ENCODE measurements around the gene BICRA. TPM values are rescaled to one million over a fixed set of nuclear protein-coding genes. Genes with fewer than 3 reads are reported as not detected.

BICRA gene
- total and polyA plus RNA-seq, 2 of the 8 experiments (the other 6 are each of a cell fraction or from before 2014, with no cell fraction given): 1.5 to 29.2 TPM

DNA sequence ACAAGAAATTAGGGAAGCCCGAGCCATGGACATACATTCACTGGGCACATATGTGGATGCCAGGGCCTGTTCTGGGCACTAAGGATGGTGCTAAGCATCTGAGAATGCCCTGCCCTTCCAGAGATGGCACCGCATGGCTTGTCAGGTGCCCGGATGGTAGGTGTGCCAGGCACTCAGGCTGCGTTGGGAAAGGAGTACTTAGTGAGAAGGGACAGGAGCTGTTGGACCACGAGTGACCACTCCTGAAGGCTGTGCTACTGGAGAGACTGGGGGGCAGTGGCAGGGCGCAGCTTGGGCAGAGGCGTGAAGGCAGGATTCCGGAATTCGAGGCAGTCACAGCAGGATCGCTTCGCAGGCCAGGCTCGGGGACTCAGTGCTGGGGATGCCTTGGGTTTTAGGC lies 66.3 kb downstream of the BICRA start:
- Histone ChIP-seq H3K36me3 (ENCODE audit: control insufficient read depth in 2 of 4, insufficient read depth in 4 of 4, low read length in 3 of 4) (peaks cover 2 to 37% (median 12%) of the 10 kb centered on the region in 4 experiments; a peak in 5 of 8 replicates), H3K4me1 (replicated peaks in 1 of 4; ENCODE audit: control insufficient read depth in 3 of 4, insufficient read depth in 4 of 4, low read length in 3 of 4) (0 out of 7 replicates have a peak, but pooled peaks cover 0 to 2% (median 0%) of the 10 kb centered on the region in 4 experiments), H2AK5ac (ENCODE audit: low read depth, low read length) (no peak overlapping the region), H3K9ac (replicated peaks in 1 of 4; ENCODE audit: extremely low read depth in 1 of 4, low read depth in 3 of 4, low read length in 3 of 4) (no peak overlapping the region), H2BK15ac (ENCODE audit: low read length) (no peak overlapping the region), H2AFZ (ENCODE audit: low read length) (no peak overlapping the region), H3K4ac (replicated peaks; ENCODE audit: insufficient read length, low read depth, low read length) (no peak overlapping the region), H3K79me1 (ENCODE audit: low read depth, low read length) (peaks cover 11% of the 10 kb centered on the region), H3K4me3 (ENCODE audit: extremely low read depth in 1 of 4, insufficient read depth in 2 of 4, low read depth in 3 of 4, low read length in 4 of 4) (no peak overlapping the region), H2BK120ac (replicated peaks; ENCODE audit: low read depth, low read length) (no peak overlapping the region), H2BK20ac (ENCODE audit: low read length) (no peak overlapping the region), H4K20me1 (replicated peaks in 1 of 2; ENCODE audit: control insufficient read depth in 1 of 2, insufficient read depth in 2 of 2, low read length in 2 of 2) (peaks cover 0 to 12% of the 10 kb centered on the region in 2 experiments), H3K27ac (ENCODE audit: low read depth, low read length) (no peak overlapping the region), H4K8ac (ENCODE audit: extremely low read depth, insufficient read depth, low read length) (no peak overlapping the region), H2BK12ac (ENCODE audit: low read depth, low read length) (no peak overlapping the region), H3K18ac (ENCODE audit: extremely low read depth, low read length) (no peak overlapping the region), H3K4me2 (ENCODE audit: insufficient read depth in 1 of 2, low read depth in 2 of 2, low read length in 2 of 2) (no peak overlapping the region), H3K14ac (ENCODE audit: insufficient read length) (no peak overlapping the region), H4K5ac (ENCODE audit: insufficient read length, low read depth, low read length) (no peak overlapping the region), H4K91ac (replicated peaks; ENCODE audit: insufficient read length, low read length) (no peak overlapping the region), H3K23me2 (ENCODE audit: low read depth, low read length) (peaks cover 13% of the 10 kb centered on the region; the same call in 1 of the 2 replicates), H2BK5ac (ENCODE audit: low read depth, low read length) (no peak overlapping the region), H3K79me2 (ENCODE audit: control insufficient read depth in 1 of 2, insufficient read depth in 2 of 2, low read length in 2 of 2) (peaks cover 0 to 4% of the 10 kb centered on the region in 2 experiments; a peak in 1 of 4 replicates), H3K27me3 (replicated peaks in 1 of 4; ENCODE audit: control insufficient read depth in 3 of 4, extremely low read depth in 1 of 4, insufficient read depth in 3 of 4, low read length in 3 of 4) (no peaks in the 10 kb centered on the region), H3K9me3 (ENCODE audit: insufficient read depth in 2 of 2, low read depth in 1 of 2, low read length in 1 of 2) (no peaks in the 10 kb centered on the region; a peak in 1 of 4 replicates), H3K56ac (replicated peaks; ENCODE audit: insufficient read length, low read depth, low read length) (no peak overlapping the region), H3K23ac (ENCODE audit: insufficient read length) (no peak overlapping the region)
- FAIRE-seq: no peak
- TF ChIP-seq NRF1 (IDR thresholded peaks at IDR 0.05; ENCODE audit: low read depth, low read length): no peak
- no peak for TF ChIP-seq FOSL1 (IDR thresholded peaks at IDR 0.05; ENCODE audit: insufficient read depth, low read depth, low read length)
- TF ChIP-seq SP2 (IDR thresholded peaks at IDR 0.05; ENCODE audit: low read length): no peak
- TF ChIP-seq, protein P1, sequence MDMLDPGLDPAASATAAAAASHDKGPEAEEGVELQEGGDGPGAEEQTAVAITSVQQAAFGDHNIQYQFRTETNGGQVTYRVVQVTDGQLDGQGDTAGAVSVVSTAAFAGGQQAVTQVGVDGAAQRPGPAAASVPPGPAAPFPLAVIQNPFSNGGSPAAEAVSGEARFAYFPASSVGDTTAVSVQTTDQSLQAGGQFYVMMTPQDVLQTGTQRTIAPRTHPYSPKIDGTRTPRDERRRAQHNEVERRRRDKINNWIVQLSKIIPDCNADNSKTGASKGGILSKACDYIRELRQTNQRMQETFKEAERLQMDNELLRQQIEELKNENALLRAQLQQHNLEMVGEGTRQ (IDR thresholded peaks at IDR 0.05; ENCODE audit: low read length): no peak
- no peak for TF ChIP-seq CBX8 (IDR thresholded peaks at IDR 0.05; ENCODE audit: borderline replicate concordance, low read depth, low read length)
- ChIA-PET CTCF (ENCODE audit: partially characterized antibody) (interaction anchor here (0.9 to 1.4 kb wide), 4 partner anchors 9 to 238 kb away, joined by 3 to 5 read pairs (median 4); no protein-coding TSS in a partner anchor), POLR2A (ENCODE audit: partially characterized antibody) (no interaction called here)
- WGBS, 2 experiments (ENCODE audit: extremely low coverage in 1 of 2, insufficient coverage in 1 of 2, insufficient read length in 1 of 2, insufficient replicate concordance in 2 of 2, low coverage in 1 of 2, low lambda C conversion rate in 2 of 2, missing lambda C conversion rate in 1 of 2): 93% methylated on average over 12 of the region's 12 CpGs; no CpG with 5 or more reads in 1 of the 2 experiments
- DNase-seq (ENCODE audit: low read depth in 1 of 2, low spot score in 2 of 2): no peak

All from H1 (cell line).